ENCODE measurements around the gene NPW.

The NPW gene

GRCh38 chr16:2056077-2056476, 36.5 kb downstream of the NPW start:
- DNase-seq, result no peak

GRCh38 chr16:2056681-2057407, 37.3 kb downstream of the NPW start:
- DNase-seq, result no peak

- no peak for DNase-seq
Observed at GRCh38 chr16:2057438-2057837, 37.9 kb downstream of the NPW start.

- no peak for DNase-seq
Observed at GRCh38 chr16:2058420-2058819, 38.8 kb downstream of the NPW start.

GRCh38 chr16:2058872-2059271, 39.3 kb downstream of the NPW start:
- DNase-seq, result no peak

GRCh38 chr16:2060346-2060745, 40.8 kb downstream of the NPW start:
- no peak for DNase-seq

- no peak for DNase-seq
Observed at GRCh38 chr16:2061023-2061422, 41.4 kb downstream of the NPW start.

GRCh38 chr16:2061526-2061925, 41.9 kb downstream of the NPW start:
- DNase-seq, result no peak

GRCh38 chr16:2062801-2063200, 43.2 kb downstream of the NPW start:
- DNase-seq, result no peak

- no peak for DNase-seq
Observed at GRCh38 chr16:2063861-2064260, 44.3 kb downstream of the NPW start.

- no peak for DNase-seq
Observed at GRCh38 chr16:2064368-2064945, 44.9 kb downstream of the NPW start.

GRCh38 chr16:2066139-2066538, 46.6 kb downstream of the NPW start:
- DNase-seq, result no peak

All from amniotic stem cell (primary cell).